H1 (cell line): Measurements from ENCODE around the gene MOGAT3. TPM values are rescaled to one million over a fixed set of nuclear protein-coding genes. Genes with fewer than 3 reads are reported as not detected.

Source experiments
- CTCF ChIA-PET: fragments of 300-600 bp; sonication (Branson Sonifier 250); formaldehyde crosslinking; loops from one replicate; lab custom pipeline; 2021; ENCODE audit not compliant: partially characterized antibody; lab: Charles Lee
- POLR2A ChIA-PET: fragments of 300-600 bp; sonication (Branson Sonifier 250); formaldehyde crosslinking; loops from one replicate; lab custom pipeline; 2021; ENCODE audit warnings: inconsistent platforms; ENCODE audit not compliant: partially characterized antibody; lab: Charles Lee
- DNase-seq, 2 experiments: peaks; one replicate each; pipeline versions ENCODE4 v3.0.0 to v3.0.0-alpha.2; 2010 to 2022; ENCODE audit warnings: low spot score in 2 of 2, low read depth in 1 of 2, mixed read lengths in 1 of 2
- FAIRE-seq: peaks from 2 replicates; lab custom pipeline; 2011; peaks lifted over from hg19 to GRCh38; lab: Jason Lieb, UNC
- H2AFZ ChIP-seq: 2 replicates; pipeline ENCODE4 v1.8.1; 2012; ENCODE audit warnings: low read length, inconsistent platforms
- H2AK5ac ChIP-seq: 2 replicates; pipeline ENCODE4 v1.6.1; 2013; ENCODE audit warnings: low read depth, low read length
- H2BK120ac ChIP-seq: replicated peaks from 2 replicates; pipeline ENCODE3; 2013; ENCODE audit warnings: low read depth, low read length, inconsistent platforms
- H2BK12ac ChIP-seq: 2 replicates; pipeline ENCODE4 v1.6.1; 2013; ENCODE audit warnings: low read depth, low read length
- H2BK15ac ChIP-seq: 2 replicates; pipeline ENCODE4 v1.6.1; 2013; ENCODE audit warnings: low read length
- H2BK20ac ChIP-seq: 2 replicates; pipeline ENCODE4 v1.6.1; 2013; ENCODE audit warnings: low read length
- H2BK5ac ChIP-seq: 2 replicates; pipeline ENCODE4 v1.6.1; 2013; ENCODE audit warnings: low read depth, low read length
- H3K14ac ChIP-seq: 2 replicates; pipeline ENCODE4 v1.6.1; 2013; ENCODE audit warnings: inconsistent platforms; ENCODE audit not compliant: insufficient read length
- H3K18ac ChIP-seq: 2 replicates; pipeline ENCODE4 v1.6.1; 2013; ENCODE audit warnings: low read length; ENCODE audit errors: extremely low read depth
- H3K23ac ChIP-seq: 2 replicates; pipeline ENCODE4 v1.6.1; 2013; ENCODE audit warnings: inconsistent platforms; ENCODE audit not compliant: insufficient read length
- H3K23me2 ChIP-seq: 2 replicates; pipeline ENCODE4 v1.6.1; 2013; ENCODE audit warnings: low read depth, low read length
- H3K27ac ChIP-seq: 2 replicates; pipeline ENCODE4 v1.6.1; 2011; ENCODE audit warnings: low read depth, low read length, inconsistent platforms
- H3K27me3 ChIP-seq, 4 experiments: replicated peaks in 1 of 4; 1 replicate in 1 of 4; 2 replicates in 3 of 4; pipeline versions ENCODE4 v1.6.1 to v1.8.1; 2011 to 2013; ENCODE audit warnings: low read length in 3 of 4, mild to moderate bottlenecking in 3 of 4, inconsistent platforms in 2 of 4, mixed read lengths in 2 of 4, moderate library complexity in 1 of 4; ENCODE audit not compliant: control insufficient read depth in 3 of 4, insufficient read depth in 3 of 4; ENCODE audit errors: extremely low read depth in 1 of 4
- H3K36me3 ChIP-seq, 4 experiments: 2 replicates each; pipeline versions ENCODE4 v1.6.1 to v1.8.1; 2011 to 2013; ENCODE audit warnings: mild to moderate bottlenecking in 4 of 4, low read length in 3 of 4, moderate library complexity in 2 of 4, control low read depth in 1 of 4, inconsistent platforms in 1 of 4; ENCODE audit not compliant: insufficient read depth in 4 of 4, control insufficient read depth in 2 of 4
- H3K4ac ChIP-seq: replicated peaks from 2 replicates; pipeline ENCODE3; 2013; ENCODE audit warnings: low read length, low read depth, mixed read lengths, inconsistent platforms; ENCODE audit not compliant: insufficient read length
- H3K4me1 ChIP-seq, 4 experiments: replicated peaks in 1 of 4; 1 replicate in 1 of 4; 2 replicates in 3 of 4; pipeline versions ENCODE4 v1.6.1 to v1.8.1; 2011 to 2013; ENCODE audit warnings: low read length in 3 of 4, inconsistent platforms in 2 of 4, mixed read lengths in 1 of 4; ENCODE audit not compliant: insufficient read depth in 4 of 4, control insufficient read depth in 3 of 4
- H3K4me2 ChIP-seq, 2 experiments: 2 replicates each; pipeline versions ENCODE4 v1.6.1 to v1.8.1; 2011 to 2013; ENCODE audit warnings: low read depth in 2 of 2, low read length in 2 of 2, control low read depth in 1 of 2, inconsistent platforms in 1 of 2, mild to moderate bottlenecking in 1 of 2; ENCODE audit not compliant: insufficient read depth in 1 of 2
- H3K4me3 ChIP-seq, 4 experiments: fragments of 200-600, 300-600 bp in 1 of 4; sonication (generic), shearing (Covaris generic), sonication (Bioruptor Twin) in 1 of 4; 2 replicates each; pipeline versions ENCODE4 v1.5.1 to v1.8.1; 2011 to 2016; ENCODE audit warnings: low read length in 4 of 4, low read depth in 3 of 4, control low read depth in 2 of 4, inconsistent platforms in 2 of 4, mild to moderate bottlenecking in 2 of 4, mixed read lengths in 1 of 4, moderate library complexity in 1 of 4; ENCODE audit not compliant: insufficient read depth in 2 of 4; ENCODE audit errors: extremely low read depth in 1 of 4
- H3K56ac ChIP-seq: replicated peaks from 2 replicates; pipeline ENCODE3; 2013; ENCODE audit warnings: low read depth, mild to moderate bottlenecking, mixed read lengths, low read length, inconsistent platforms; ENCODE audit not compliant: insufficient read length
- H3K79me1 ChIP-seq: 2 replicates; pipeline ENCODE4 v1.6.1; 2013; ENCODE audit warnings: low read depth, low read length, control low read depth
- H3K79me2 ChIP-seq, 2 experiments: 2 replicates each; pipeline versions ENCODE4 v1.6.1 to v1.8.1; 2012 to 2013; ENCODE audit warnings: low read length in 2 of 2, mild to moderate bottlenecking in 2 of 2, inconsistent platforms in 1 of 2; ENCODE audit not compliant: insufficient read depth in 2 of 2, control insufficient read depth in 1 of 2
- H3K9ac ChIP-seq, 4 experiments: replicated peaks in 1 of 4; 1 replicate in 1 of 4; 2 replicates in 3 of 4; pipeline versions ENCODE4 v1.6.1 to v1.8.1; 2011 to 2013; ENCODE audit warnings: low read depth in 3 of 4, low read length in 3 of 4, control low read depth in 2 of 4, mild to moderate bottlenecking in 2 of 4, moderate library complexity in 2 of 4, inconsistent platforms in 1 of 4; ENCODE audit errors: extremely low read depth in 1 of 4
- H3K9me3 ChIP-seq, 2 experiments: 2 replicates each; pipeline versions ENCODE4 v1.6.1 to v1.8.1; 2012 to 2013; ENCODE audit warnings: mild to moderate bottlenecking in 2 of 2, moderate library complexity in 2 of 2, control low read depth in 1 of 2, inconsistent platforms in 1 of 2, low read depth in 1 of 2, low read length in 1 of 2, mixed read lengths in 1 of 2; ENCODE audit not compliant: insufficient read depth in 2 of 2
- H4K20me1 ChIP-seq, 2 experiments: replicated peaks in 1 of 2; 2 replicates each; pipeline versions ENCODE3 to v1.8.1; 2011 to 2013; ENCODE audit warnings: inconsistent platforms in 2 of 2, low read length in 2 of 2, mild to moderate bottlenecking in 1 of 2; ENCODE audit not compliant: insufficient read depth in 2 of 2, control insufficient read depth in 1 of 2
- H4K5ac ChIP-seq: 2 replicates; pipeline ENCODE4 v1.6.1; 2013; ENCODE audit warnings: low read length, low read depth, mixed read lengths, inconsistent platforms; ENCODE audit not compliant: insufficient read length
- H4K8ac ChIP-seq: 2 replicates; pipeline ENCODE4 v1.8.0; 2013; ENCODE audit warnings: mild to moderate bottlenecking, moderate library complexity, low read length, inconsistent platforms; ENCODE audit not compliant: insufficient read depth; ENCODE audit errors: extremely low read depth
- H4K91ac ChIP-seq: replicated peaks from 2 replicates; pipeline ENCODE3; 2013; ENCODE audit warnings: low read length, mixed read lengths, inconsistent platforms; ENCODE audit not compliant: insufficient read length
- CTCF ChIP-seq, 3 experiments: IDR thresholded peaks; 1 replicate in 2 of 3; 2 replicates in 1 of 3; pipeline versions ENCODE4 v1.5.1 to v1.6.1; 2011; ENCODE audit warnings: low read length in 3 of 3, mild to moderate bottlenecking in 3 of 3, inconsistent platforms in 2 of 3, low read depth in 1 of 3, moderate library complexity in 1 of 3; ENCODE audit not compliant: insufficient read depth in 1 of 3; ENCODE audit errors: control extremely low read depth in 1 of 3
- GTF2F1 ChIP-seq: IDR thresholded peaks from 2 replicates; pipeline ENCODE4 v1.6.1; 2012; ENCODE audit warnings: low read depth, low read length, improper control_type of control experiment, borderline replicate concordance
- KDM1A ChIP-seq: fragments of 200-600, 300-600 bp; sonication (generic); IDR thresholded peaks from 2 replicates; pipeline ENCODE4 v1.7.1; 2016; ENCODE audit warnings: mild to moderate bottlenecking, low read length, borderline replicate concordance
- KDM4A ChIP-seq: IDR thresholded peaks from one replicate; pipeline ENCODE4 v1.7.1; 2012; ENCODE audit warnings: low read depth, mild to moderate bottlenecking, moderate library complexity, low read length, inconsistent platforms; ENCODE audit not compliant: severe bottlenecking
- SIRT6 ChIP-seq: IDR thresholded peaks from one replicate; pipeline ENCODE4 v1.7.1; 2012; ENCODE audit warnings: low read length, inconsistent platforms
- SP1 ChIP-seq: IDR thresholded peaks from 2 replicates; pipeline ENCODE4 v1.6.1; 2011; ENCODE audit warnings: low read depth, low read length
- TAF1 ChIP-seq: IDR thresholded peaks from 2 replicates; pipeline ENCODE4 v1.6.1; 2011; ENCODE audit warnings: mild to moderate bottlenecking, low read depth, low read length
- WGBS, 2 experiments: shearing (Covaris generic) in 1 of 2; methylation state at CpG; one replicate each; pipeline versions ENCODE4 v1.1.6 to v1.1.7; 2013 to 2015; ENCODE audit warnings: low lambda C conversion rate in 2 of 2, mixed read lengths in 2 of 2, inconsistent platforms in 1 of 2, low coverage in 1 of 2, missing lambda C conversion rate in 1 of 2; ENCODE audit not compliant: insufficient replicate concordance in 2 of 2, insufficient coverage in 1 of 2, insufficient read length in 1 of 2; ENCODE audit errors: extremely low coverage in 1 of 2, missing lambda C conversion rate in 1 of 2; 5-methylcytosine and 5-hydroxymethylcytosine counted together
- polyA plus RNA-seq, 7 experiments: library from polyadenylated mRNA; depleted of rRNA in 3 of 7; stranded (reverse) in 5 of 7; unstranded in 2 of 7; fragments of >200 nt in 5 of 7; fragments of 200-250 nt in 2 of 7; gene quantifications; 1 replicate in 5 of 7; 2 replicates in 1 of 7; 4 replicates in 1 of 7; pipeline versions ENCODE4 v1.2.1 to v1.2.3, GENCODE V29; 2011 to 2013; ENCODE audit warnings: missing spikeins in 2 of 7, mixed read lengths in 2 of 7
- total RNA-seq: library from RNA; stranded (reverse); fragmentation: NEBNext Ultra II Directional; extraction: Animal tissue kit (Norgen Biotek cat#: 25700); gene quantifications from 2 replicates; pipeline ENCODE4 v1.2.1, GENCODE V29; 2021

The MOGAT3 gene
- total and polyA plus RNA-seq, 2 of the 8 experiments (the other 6 are each of a cell fraction or from before 2014, with no cell fraction given) = 0.21 to 0.82 TPM

- Histone ChIP-seq H4K20me1 (peaks cover 0 to 9% of the 10 kb centered on the region in 2 experiments), H3K14ac (no peak overlapping the region), H3K27me3 (peaks cover 64 to 99% (median 91%) of the 10 kb centered on the region in 4 experiments), H3K23me2 (peaks cover 19% of the 10 kb centered on the region), H3K18ac (peak overlapping the region; percentile 48; the same call in 1 of the 2 replicates), H3K4ac (no peak overlapping the region), H4K91ac (no peak overlapping the region), H2BK5ac (no peak overlapping the region), H3K79me1 (no peaks in the 10 kb centered on the region), H3K56ac (no peak overlapping the region), H2AFZ (no peak overlapping the region), H4K8ac (no peak overlapping the region), H3K4me3 (peak overlapping the region; percentile 31 to 68 (median 51); a peak in 7 of 8 replicates), H3K9ac (no peak overlapping the region), H2BK20ac (no peak overlapping the region), H3K27ac (no peak overlapping the region), H3K79me2 (no peaks in the 10 kb centered on the region), H2AK5ac (no peak overlapping the region), H2BK120ac (no peak overlapping the region), H4K5ac (no peak overlapping the region), H2BK15ac (no peak overlapping the region), H3K23ac (no peak overlapping the region), H3K4me1 (peaks cover 6 to 48% (median 34%) of the 10 kb centered on the region in 4 experiments), H3K36me3 (no peaks in the 10 kb centered on the region), H3K9me3 (no peaks in the 10 kb centered on the region), H2BK12ac (no peak overlapping the region), H3K4me2 (peak overlapping the region; percentile 44 to 95)
- CTCF ChIA-PET = interaction anchor here (0.6 to 6.0 kb wide), 22 partner anchors 9 to 271 kb away, joined by 3 to 90 read pairs (median 4); partner anchors contain the start of genes CLDN15 and FIS1
- peak in 1 of 2 experiments; percentile 98 for DNase-seq
- WGBS, 2 experiments = 9% methylated on average over 12 of the region's 16 CpGs; no CpG with 5 or more reads in 1 of the 2 experiments
- FAIRE-seq = peak; percentile 48
- TF ChIP-seq GTF2F1 = no peak
- TF ChIP-seq SIRT6 = no peak
- TF ChIP-seq KDM1A = 0 out of 2 replicates have a peak, but pooled peaks have one; percentile 70
- peak; percentile 47; the same call in 1 of the 2 replicates for TF ChIP-seq TAF1
- no peak for TF ChIP-seq CTCF (IDR thresholded peaks at IDR 0.05; ENCODE audit: control extremely low read depth in 1 of 3, insufficient read depth in 1 of 3, low read depth in 1 of 3, low read length in 3 of 3)
- peak; percentile 83; the same call in 1 of the 2 replicates for TF ChIP-seq SP1
- TF ChIP-seq KDM4A = peak; percentile 17
- POLR2A ChIA-PET = interaction anchor here (0.6 to 2.3 kb wide), 17 partner anchors 8 to 284 kb away, joined by 3 to 8 read pairs (median 4); partner anchors contain the start of genes AP1S1, SERPINE1, TRIM56 and UFSP1
Observed at GRCh38 chr7:101173752-101174244, 27.0 kb downstream of the MOGAT3 start.
